ENCODE data around the gene FGFR2.

FGFR2 gene

GRCh38 chr10:121583258-121583657 lies 15.0 kb downstream of the FGFR2 start:
- CTCF ChIA-PET = no interaction called here
- DNase-seq (ENCODE audit: extremely low spot score) = no peak
- POLR2A ChIA-PET = no interaction called here
- TF ChIP-seq CTCF (IDR thresholded peaks at IDR 0.05; ENCODE audit: control extremely low read depth, extremely low read depth, low read depth, missing control alignments) = no peak

GRCh38 chr10:121580276-121581116 lies 17.7 kb downstream of the FGFR2 start:
- no peak for DNase-seq (ENCODE audit: extremely low spot score)
- ChIA-PET POLR2A (no interaction called here), CTCF (no interaction called here)
- TF ChIP-seq CTCF (IDR thresholded peaks at IDR 0.05; ENCODE audit: control extremely low read depth, extremely low read depth, low read depth, missing control alignments) = no peak

GRCh38 chr10:121579656-121580055 lies 18.6 kb downstream of the FGFR2 start:
- CTCF ChIA-PET = no interaction called here
- POLR2A ChIA-PET = no interaction called here
- DNase-seq (ENCODE audit: extremely low spot score) = no peak
- TF ChIP-seq CTCF (IDR thresholded peaks at IDR 0.05; ENCODE audit: control extremely low read depth, extremely low read depth, low read depth, missing control alignments) = no peak

- ChIA-PET CTCF (no interaction called here), POLR2A (no interaction called here)
- TF ChIP-seq CTCF (IDR thresholded peaks at IDR 0.05; ENCODE audit: control extremely low read depth, extremely low read depth, low read depth, missing control alignments) = no peak
- no peak for DNase-seq (ENCODE audit: extremely low spot score)
These were observed 19.3 kb downstream of the FGFR2 start for GRCh38 chr10:121578965-121579364.

GRCh38 chr10:121578298-121578697 lies 19.9 kb downstream of the FGFR2 start:
- POLR2A ChIA-PET = no interaction called here
- CTCF ChIA-PET = no interaction called here
- no peak for TF ChIP-seq CTCF (IDR thresholded peaks at IDR 0.05; ENCODE audit: control extremely low read depth, extremely low read depth, low read depth, missing control alignments)
- DNase-seq (ENCODE audit: extremely low spot score) = no peak

- TF ChIP-seq CTCF (IDR thresholded peaks at IDR 0.05; ENCODE audit: control extremely low read depth, extremely low read depth, low read depth, missing control alignments) = no peak
- CTCF ChIA-PET = no interaction called here
- POLR2A ChIA-PET = no interaction called here
- no peak for DNase-seq (ENCODE audit: extremely low spot score)
These were observed 20.7 kb downstream of the FGFR2 start for GRCh38 chr10:121577568-121577967.
